Common myeloid progenitor, CD34-positive (primary cell): ENCODE measurements around the gene TNFSF15.
"Not testable (repeated sequence)": the region's sequence is repeated elsewhere in the genome, so short reads cannot be mapped to it uniquely, and the experiment has no call there.

Experiments
- CTCF ChIA-PET: fragments of 350-600 bp; sonication (Branson Sonifier 250); formaldehyde crosslinking; loops from one replicate; lab custom pipeline; 2021; ENCODE audit warnings: antibody characterized with exemption; lab: Charles Lee
- POLR2A ChIA-PET: fragments of 350-600 bp; sonication (Branson Sonifier 250); formaldehyde crosslinking; loops from one replicate; lab custom pipeline; 2021; ENCODE audit warnings: antibody characterized with exemption; lab: Charles Lee
- DNase-seq, 3 donors: peaks; one replicate each; pipeline versions ENCODE4 v3.0.0 to v3.0.0-alpha.2; 2013
- H3K27ac ChIP-seq, 2 experiments: 1 replicate in 1 of 2; 2 replicates in 1 of 2; pipeline ENCODE4 v1.7.0; 2013; ENCODE audit warnings: inconsistent platforms in 2 of 2, low read length in 2 of 2, mild to moderate bottlenecking in 2 of 2, low read depth in 1 of 2, moderate library complexity in 1 of 2; ENCODE audit not compliant: severe bottlenecking in 2 of 2, insufficient read depth in 1 of 2, poor library complexity in 1 of 2
- H3K27me3 ChIP-seq, 5 experiments: replicated peaks in 2 of 5; 1 replicate in 3 of 5; 2 replicates in 2 of 5; pipeline versions ENCODE4 v1.6.1 to v1.7.0; 2013; ENCODE audit warnings: low read length in 4 of 5, mild to moderate bottlenecking in 2 of 5, moderate library complexity in 2 of 5, inconsistent platforms in 1 of 5; ENCODE audit not compliant: insufficient read depth in 5 of 5, control insufficient read depth in 4 of 5
- H3K36me3 ChIP-seq, 4 experiments: 1 replicate in 2 of 4; 2 replicates in 2 of 4; pipeline versions ENCODE4 v1.6.1 to v1.7.0; 2013; ENCODE audit warnings: low read length in 3 of 4, control low read depth in 1 of 4, mild to moderate bottlenecking in 1 of 4; ENCODE audit not compliant: control insufficient read depth in 4 of 4, insufficient read depth in 4 of 4
- H3K4me1 ChIP-seq, 4 experiments: 1 replicate in 3 of 4; 2 replicates in 1 of 4; pipeline versions ENCODE4 v1.6.1 to v1.7.1; 2013; ENCODE audit warnings: low read length in 3 of 4, mild to moderate bottlenecking in 3 of 4, control low read depth in 1 of 4, inconsistent platforms in 1 of 4, moderate library complexity in 1 of 4; ENCODE audit not compliant: control insufficient read depth in 4 of 4, insufficient read depth in 4 of 4; ENCODE audit errors: control extremely low read depth in 1 of 4
- H3K4me3 ChIP-seq, 7 experiments: 1 replicate in 4 of 7; 2 replicates in 3 of 7; pipeline versions ENCODE4 v1.5.1 to v1.7.0; 2013; ENCODE audit warnings: mild to moderate bottlenecking in 7 of 7, low read length in 6 of 7, moderate library complexity in 6 of 7, inconsistent platforms in 2 of 7, low read depth in 2 of 7, control low read depth in 1 of 7; ENCODE audit not compliant: insufficient read depth in 4 of 7, control insufficient read depth in 1 of 7; ENCODE audit errors: extremely low read depth in 1 of 7
- H3K9me3 ChIP-seq, 5 experiments: 1 replicate in 4 of 5; 2 replicates in 1 of 5; pipeline versions ENCODE4 v1.6.1 to v1.7.1; 2013; ENCODE audit warnings: low read length in 4 of 5, mild to moderate bottlenecking in 2 of 5, inconsistent platforms in 1 of 5, low read depth in 1 of 5, moderate library complexity in 1 of 5; ENCODE audit not compliant: control insufficient read depth in 4 of 5, insufficient read depth in 2 of 5; ENCODE audit errors: control extremely low read depth in 1 of 5
- WGBS: methylation state at CpG from one replicate; pipeline ENCODE4 v1.1.5; 2013; ENCODE audit not compliant: insufficient coverage; 5-methylcytosine and 5-hydroxymethylcytosine counted together

TNFSF15 gene

GRCh38 chr9:114735704-114736103, 70.1 kb downstream of the TNFSF15 start:
- WGBS = 0% methylated on average over 3 of the region's 4 CpGs
- ChIA-PET CTCF (interaction anchor here (1.4 to 9.2 kb wide), 7 partner anchors 19 to 279 kb away, joined by 3 to 188 read pairs (median 7); no protein-coding TSS in a partner anchor), POLR2A (no interaction called here)
- Histone ChIP-seq H3K36me3 (no peaks in the 10 kb centered on the region), H3K27ac (no peak overlapping the region), H3K9me3 (no peaks in the 10 kb centered on the region), H3K4me3 (peak overlapping the region in 1 of 7 experiments; percentile 6), H3K4me1 (peaks cover 0 to 8% (median 2%) of the 10 kb centered on the region in 4 experiments), H3K27me3 (peaks cover 0 to 2% (median 0%) of the 10 kb centered on the region in 5 experiments)
- peak; percentile 15 to 74 (median 70) for DNase-seq

GRCh38 chr9:114735139-114735538, 70.7 kb downstream of the TNFSF15 start:
- CTCF ChIA-PET = interaction anchor here (1.4 to 9.2 kb wide), 6 partner anchors 18 to 279 kb away, joined by 3 to 188 read pairs (median 9); no protein-coding TSS in a partner anchor
- H3K27me3 ChIP-seq, H3K27ac ChIP-seq, H3K4me1 ChIP-seq, H3K36me3 ChIP-seq, POLR2A ChIA-PET, H3K4me3 ChIP-seq, H3K9me3 ChIP-seq: not testable (repeated sequence)
- peak in 2 of 3 donors; percentile 40 to 49 for DNase-seq
- WGBS = no CpG with 5 or more reads among the region's 5 CpGs
